Fibroblast of pulmonary artery (primary cell): Measurements from ENCODE around the gene IGFALS.
"Not testable (repeated sequence)": the region's sequence is repeated elsewhere in the genome, so short reads cannot be mapped to it uniquely, and the experiment has no call there.

Experiments
- DNase-seq: peaks from one replicate; pipeline ENCODE4 v3.0.0-alpha.2; 2010; ENCODE audit warnings: low read depth
- H3K4me3 ChIP-seq: replicated peaks from 2 replicates; pipeline ENCODE4 v1.5.1; 2011; ENCODE audit warnings: low read depth, mild to moderate bottlenecking, control low read depth, low read length, moderate library complexity
- TF ChIP-seq, protein P1 (sequence below): IDR thresholded peaks from 2 replicates; pipeline ENCODE4 v1.5.1; 2011; ENCODE audit warnings: mild to moderate bottlenecking, control low read depth, low read length, inconsistent platforms; ENCODE audit errors: missing control alignments

IGFALS gene

DNA sequence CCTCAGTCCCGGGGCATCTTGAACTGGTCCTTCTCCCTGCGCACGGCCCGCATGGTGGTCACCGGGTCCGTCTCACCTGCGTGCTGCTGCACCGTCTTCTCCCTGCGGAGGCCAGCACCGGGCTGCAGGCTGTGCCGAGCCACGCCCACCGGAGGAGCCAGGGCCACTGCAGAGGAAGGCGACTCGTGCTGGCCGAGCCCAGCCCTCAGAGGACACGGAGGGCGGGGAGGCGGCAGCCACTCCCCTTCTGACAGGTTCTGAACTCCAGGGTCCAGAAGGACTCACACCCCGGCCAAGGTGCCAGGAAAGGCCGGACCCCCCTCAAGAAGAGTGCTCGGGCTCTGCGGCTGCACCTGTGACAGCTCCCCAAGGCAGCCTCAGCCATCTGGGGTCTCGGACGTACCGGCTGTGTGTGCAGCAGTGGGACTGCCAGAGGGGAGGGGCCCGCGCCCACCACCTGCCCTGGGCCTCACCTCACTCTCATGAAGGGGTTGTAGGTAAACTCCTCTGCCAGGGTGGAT, 15.8 kb upstream of the IGFALS start:
- DNase-seq, result no peak
- H3K4me3 ChIP-seq, result no peak overlapping the region
- TF ChIP-seq, protein P1, sequence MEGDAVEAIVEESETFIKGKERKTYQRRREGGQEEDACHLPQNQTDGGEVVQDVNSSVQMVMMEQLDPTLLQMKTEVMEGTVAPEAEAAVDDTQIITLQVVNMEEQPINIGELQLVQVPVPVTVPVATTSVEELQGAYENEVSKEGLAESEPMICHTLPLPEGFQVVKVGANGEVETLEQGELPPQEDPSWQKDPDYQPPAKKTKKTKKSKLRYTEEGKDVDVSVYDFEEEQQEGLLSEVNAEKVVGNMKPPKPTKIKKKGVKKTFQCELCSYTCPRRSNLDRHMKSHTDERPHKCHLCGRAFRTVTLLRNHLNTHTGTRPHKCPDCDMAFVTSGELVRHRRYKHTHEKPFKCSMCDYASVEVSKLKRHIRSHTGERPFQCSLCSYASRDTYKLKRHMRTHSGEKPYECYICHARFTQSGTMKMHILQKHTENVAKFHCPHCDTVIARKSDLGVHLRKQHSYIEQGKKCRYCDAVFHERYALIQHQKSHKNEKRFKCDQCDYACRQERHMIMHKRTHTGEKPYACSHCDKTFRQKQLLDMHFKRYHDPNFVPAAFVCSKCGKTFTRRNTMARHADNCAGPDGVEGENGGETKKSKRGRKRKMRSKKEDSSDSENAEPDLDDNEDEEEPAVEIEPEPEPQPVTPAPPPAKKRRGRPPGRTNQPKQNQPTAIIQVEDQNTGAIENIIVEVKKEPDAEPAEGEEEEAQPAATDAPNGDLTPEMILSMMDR, result no peak

DNA sequence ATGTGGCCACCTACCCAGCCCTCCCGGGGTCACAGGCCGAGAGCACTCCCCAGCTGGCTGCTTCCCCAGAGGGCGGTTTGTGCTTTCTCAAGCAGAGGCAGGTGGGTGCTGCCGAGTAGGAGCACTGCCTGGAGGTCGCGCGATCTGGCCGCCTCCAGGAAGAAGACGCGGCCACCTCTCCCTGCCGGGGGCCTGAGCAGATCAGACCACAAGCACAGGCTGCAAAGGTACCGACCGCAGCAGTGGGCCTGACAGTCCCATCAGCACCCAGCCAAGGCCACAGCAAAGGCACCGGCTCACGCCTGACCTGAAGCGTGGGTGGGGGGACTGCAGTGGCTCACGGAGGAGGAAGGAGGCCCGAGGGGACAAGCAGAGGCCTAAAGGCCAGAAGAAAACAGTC, 15.2 kb upstream of the IGFALS start:
- DNase-seq, result no peak
- TF ChIP-seq, protein P1, result no peak
- H3K4me3 ChIP-seq, result no peak overlapping the region

DNA sequence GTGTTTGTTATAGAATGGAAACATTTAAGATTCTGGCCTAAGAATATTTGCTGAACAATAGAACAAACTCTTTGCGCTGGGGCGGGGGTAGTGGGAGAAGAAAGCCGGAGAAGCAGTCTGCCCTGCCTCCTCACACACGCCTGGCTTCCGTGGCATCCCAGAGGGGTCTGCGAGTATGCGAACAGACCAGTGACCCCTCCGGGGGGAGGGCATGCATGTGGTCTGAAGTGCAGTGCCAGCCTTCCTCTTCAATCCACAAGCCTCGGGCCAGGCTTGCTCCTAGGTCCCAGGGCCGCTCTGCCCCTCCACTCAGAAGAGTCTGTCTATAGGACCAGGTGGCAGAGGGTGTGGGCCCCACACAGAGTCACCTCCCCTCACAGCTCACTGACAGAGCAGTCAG, 14.1 kb upstream of the IGFALS start:
- no peak overlapping the region for H3K4me3 ChIP-seq
- TF ChIP-seq, protein P1, result no peak
- DNase-seq, result no peak

DNA sequence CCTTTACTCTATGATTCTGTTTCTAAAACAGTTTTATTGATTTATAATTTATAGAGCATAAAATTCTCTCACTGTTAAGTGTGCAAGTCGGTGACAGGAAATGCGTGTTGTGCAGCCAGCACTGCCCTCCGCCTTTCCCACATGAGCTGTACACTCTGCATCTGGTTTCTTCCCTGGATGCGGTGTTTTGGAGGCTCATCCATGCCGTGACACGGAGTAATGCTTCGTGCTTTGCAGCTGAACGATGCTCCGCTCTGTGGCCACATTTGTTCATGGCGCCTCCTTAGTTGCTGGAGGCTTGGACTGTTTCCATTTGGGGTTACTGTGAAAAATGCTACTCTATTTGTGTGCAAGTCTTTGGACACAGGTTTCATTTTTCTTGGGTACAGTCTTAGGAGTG, 7.2 kb upstream of the IGFALS start:
- TF ChIP-seq, protein P1, result no peak
- no peak overlapping the region for H3K4me3 ChIP-seq
- no peak for DNase-seq

DNA sequence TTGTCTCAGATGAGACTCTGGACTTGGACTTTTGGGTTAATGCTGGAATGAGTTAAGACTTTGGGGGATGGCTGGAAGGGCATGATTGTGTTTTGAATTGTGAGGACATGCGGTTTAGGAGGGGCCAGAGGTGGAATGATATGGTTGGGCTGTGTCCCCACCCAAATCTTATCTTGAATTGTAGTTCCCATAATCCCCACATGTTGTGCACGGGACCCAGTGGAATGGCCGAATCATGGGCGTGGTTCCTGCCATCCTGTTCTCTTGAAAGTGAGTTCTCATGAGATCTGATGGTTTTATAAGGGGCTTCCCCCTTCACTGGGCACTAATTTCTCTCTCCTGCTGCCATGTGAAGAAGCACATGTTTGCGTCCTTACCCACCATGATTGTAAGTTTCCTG, 5.8 kb upstream of the IGFALS start:
- not testable (repeated sequence) for DNase-seq, H3K4me3 ChIP-seq

DNA sequence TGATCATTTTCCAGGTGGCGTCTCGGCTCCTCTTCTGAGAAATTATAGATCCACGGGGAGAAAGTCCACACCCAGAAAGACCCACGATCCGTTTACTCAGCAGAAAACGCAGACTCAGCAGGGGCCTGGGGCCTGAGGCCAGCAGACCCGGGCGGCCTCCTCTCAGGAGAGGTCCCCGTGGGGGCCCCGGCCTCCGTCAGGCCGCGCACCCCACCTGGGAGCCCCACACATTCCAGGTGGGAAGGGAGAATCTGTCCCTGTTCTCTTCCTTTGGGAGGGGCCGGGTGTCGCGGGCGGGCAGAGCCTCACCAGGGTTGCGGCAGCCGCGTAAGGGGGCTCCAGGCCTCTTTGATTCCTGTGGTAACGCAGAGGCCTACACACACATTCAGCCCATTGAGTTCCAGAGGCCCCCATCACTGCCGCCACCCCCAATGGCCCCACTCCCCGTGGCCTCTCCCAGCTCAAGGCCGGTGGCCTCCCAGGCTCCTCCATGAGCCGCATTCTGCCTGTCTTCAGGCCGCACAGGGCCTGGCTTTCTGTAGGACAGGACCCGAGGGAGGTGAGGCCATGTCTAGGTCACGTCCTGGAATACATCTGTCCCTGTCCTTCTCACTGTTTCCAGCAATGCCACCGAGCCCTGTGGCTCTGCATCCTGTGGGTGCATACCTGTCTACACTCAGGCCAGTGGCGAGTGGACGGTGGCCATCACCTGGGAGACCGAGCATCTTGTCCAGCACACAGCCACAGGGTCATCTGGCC, 1.6 kb upstream of the IGFALS start:
- H3K4me3 ChIP-seq, result no peak overlapping the region
- TF ChIP-seq, protein P1, result no peak
- no peak for DNase-seq

DNA sequence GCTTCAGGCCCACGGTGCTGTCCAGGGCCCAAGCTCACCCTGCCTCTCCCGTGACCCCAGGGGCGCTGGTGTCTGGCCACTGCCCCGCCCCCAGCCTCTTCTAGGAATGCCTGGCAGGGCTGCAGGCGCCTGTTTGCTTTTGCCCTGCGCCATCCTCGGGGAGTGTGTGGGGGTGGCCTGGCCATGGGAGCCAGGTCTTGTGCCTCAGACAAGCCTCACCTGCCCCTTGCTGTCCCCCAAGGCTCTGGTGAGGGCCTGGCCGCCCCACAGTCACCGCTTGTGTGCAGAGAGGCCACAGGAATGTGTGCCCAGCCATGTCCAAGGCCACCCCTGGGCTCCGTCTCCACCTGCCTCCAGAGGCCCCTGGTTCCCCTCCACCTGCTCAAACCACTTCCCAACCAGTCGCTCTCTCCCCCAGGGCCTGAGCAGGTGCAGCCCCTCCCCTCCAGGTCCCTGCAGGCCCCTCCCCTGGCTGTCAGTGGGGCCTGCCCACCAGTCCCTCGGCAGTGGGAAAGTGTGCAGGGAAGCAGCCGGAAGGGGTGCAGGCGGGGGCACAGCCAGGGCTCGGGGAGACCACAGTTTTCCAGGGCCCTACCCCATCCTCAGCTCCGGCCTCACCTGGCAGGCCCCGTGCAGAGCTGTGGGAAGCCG, 841 bp upstream of the IGFALS start:
- TF ChIP-seq, protein P1, result no peak
- no peak for DNase-seq
- H3K4me3 ChIP-seq, result no peak overlapping the region
